Epithelial cell of prostate (primary cell): ENCODE results near the gene WDR41.
"Not testable (repeated sequence)": the region's sequence is repeated elsewhere in the genome, so short reads cannot be mapped to it uniquely, and the experiment has no call there.

ENCODE experiments used
- DNase-seq: peaks from one replicate; pipeline ENCODE4 v3.0.0-alpha.2; 2011; ENCODE audit warnings: low read depth, low spot score
- H3K27ac ChIP-seq: fragments of 450-650 bp; 2 replicates; pipeline ENCODE4 v1.5.1; 2017; ENCODE audit warnings: mild to moderate bottlenecking

WDR41 gene, protein sequence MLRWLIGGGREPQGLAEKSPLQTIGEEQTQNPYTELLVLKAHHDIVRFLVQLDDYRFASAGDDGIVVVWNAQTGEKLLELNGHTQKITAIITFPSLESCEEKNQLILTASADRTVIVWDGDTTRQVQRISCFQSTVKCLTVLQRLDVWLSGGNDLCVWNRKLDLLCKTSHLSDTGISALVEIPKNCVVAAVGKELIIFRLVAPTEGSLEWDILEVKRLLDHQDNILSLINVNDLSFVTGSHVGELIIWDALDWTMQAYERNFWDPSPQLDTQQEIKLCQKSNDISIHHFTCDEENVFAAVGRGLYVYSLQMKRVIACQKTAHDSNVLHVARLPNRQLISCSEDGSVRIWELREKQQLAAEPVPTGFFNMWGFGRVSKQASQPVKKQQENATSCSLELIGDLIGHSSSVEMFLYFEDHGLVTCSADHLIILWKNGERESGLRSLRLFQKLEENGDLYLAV

DNA sequence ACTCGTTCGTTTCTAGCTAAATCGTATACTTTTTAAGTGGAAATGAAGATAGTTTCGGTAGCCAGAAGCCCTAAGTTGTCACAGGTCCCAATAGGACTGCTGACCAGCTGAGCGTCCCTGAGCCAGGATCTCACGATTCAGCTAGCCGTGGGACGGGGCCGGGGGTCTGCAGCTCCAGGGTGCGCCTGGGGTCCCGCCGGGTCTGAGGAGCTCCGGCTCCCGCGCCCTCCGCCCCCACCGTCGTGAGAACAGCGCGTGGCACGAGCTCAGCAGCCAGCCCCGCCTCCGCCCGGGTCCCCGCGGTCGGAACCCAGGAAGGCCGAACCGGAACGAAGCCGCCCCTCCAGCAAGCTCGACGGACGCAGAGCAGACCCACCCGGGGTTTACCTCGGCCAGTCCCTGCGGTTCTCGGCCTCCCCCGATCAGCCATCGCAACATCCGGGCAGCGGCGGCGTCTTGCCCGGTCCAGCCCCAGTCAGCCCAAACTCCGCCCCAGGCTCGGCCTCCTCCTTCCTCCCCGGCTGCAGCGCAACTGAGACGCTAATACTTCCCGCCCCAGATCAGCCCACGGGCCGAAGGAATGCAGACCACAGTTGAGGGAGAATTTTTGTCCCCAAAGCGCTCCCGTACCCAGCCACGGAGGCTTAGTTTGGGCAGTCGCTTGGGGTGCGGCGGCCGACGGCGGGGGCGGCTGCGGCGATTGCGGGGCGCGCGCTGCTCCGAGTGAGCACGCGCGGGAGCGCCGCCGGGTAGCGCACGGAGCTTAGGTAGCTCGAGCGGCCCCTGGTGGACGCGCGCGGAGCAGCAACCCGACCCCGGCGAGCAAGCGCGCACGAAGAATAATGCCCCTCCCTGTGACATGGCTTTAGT is at the start of gene WDR41:
WDR41 (minus strand) TSS at position 534 of the 870 bp plus-strand sequence; CDS start at position 438, 96 bp downstream.
- DNase-seq: peak; percentile 78
- peak within 1 kb of the TSS; percentile 95 for H3K27ac ChIP-seq

DNA sequence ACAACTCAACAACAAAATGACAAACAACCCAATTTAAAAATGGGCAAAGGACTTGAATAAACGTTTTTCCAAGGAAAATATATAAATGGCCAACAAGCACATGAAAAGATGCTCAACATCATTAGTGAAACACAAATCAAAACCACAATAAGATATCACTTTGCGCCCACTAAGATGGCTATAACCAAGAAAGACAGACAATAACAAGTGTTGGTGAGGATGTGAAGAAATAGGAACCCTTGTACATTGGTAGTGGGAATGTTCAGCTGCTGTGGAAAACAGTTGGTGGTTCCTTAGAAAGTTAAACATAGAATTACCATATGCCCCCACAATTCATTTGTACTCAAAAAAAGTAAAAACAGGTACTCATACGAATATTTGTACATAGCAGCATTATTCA is 39.2 kb upstream of the WDR41 start:
- no peak for DNase-seq
- no peak overlapping the region for H3K27ac ChIP-seq

GRCh38 chr5:77518304-77518703 is 26.2 kb upstream of the WDR41 start:
- H3K27ac ChIP-seq: no peak overlapping the region
- DNase-seq: no peak

- H3K27ac ChIP-seq: no peak overlapping the region
- DNase-seq: no peak
These were observed 22.3 kb upstream of the WDR41 start for GRCh38 chr5:77514457-77514856.

- no peak for DNase-seq
- H3K27ac ChIP-seq: no peak overlapping the region
These were observed 21.2 kb upstream of the WDR41 start for GRCh38 chr5:77513321-77513720.

DNA sequence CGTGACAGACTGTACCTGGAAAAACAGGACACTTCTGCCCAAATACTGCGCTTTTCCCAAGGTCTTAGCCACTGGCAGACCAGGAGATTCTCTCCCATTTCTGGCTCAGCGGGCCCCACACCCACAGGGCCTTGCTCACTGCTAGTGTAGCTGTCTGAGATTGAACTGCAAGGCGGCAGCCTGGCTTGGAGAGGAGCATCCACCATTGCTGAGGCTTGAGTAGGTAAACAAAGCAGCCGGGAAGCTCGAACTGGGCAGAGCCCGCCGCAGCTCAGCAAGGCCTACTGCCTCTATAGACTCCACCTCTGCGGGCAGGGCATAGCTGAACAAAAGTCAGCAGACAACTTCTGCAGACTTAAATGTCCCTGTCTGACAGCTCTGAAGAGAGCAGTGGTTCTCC is 9.0 kb upstream of the WDR41 start:
- not testable (repeated sequence) for H3K27ac ChIP-seq, DNase-seq

DNA sequence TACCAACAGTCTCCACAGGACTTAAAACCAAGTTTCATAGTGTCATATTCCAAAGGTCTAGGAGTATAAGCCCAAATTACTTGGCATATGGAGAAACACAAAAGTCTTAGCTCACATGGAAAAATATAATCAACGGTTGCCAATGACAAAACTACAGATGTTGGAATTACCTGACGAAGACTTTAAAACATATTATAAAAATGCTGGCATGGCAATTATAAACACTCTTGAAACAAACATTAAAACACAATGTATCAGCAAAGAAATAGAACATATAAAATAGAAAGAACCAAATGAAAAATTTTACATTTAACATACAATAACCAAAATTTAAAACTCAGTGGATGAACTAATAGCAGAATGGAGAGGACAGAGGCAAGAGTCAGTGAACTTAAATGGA is 7.9 kb upstream of the WDR41 start:
- DNase-seq: no peak
- H3K27ac ChIP-seq: no peak overlapping the region

DNA sequence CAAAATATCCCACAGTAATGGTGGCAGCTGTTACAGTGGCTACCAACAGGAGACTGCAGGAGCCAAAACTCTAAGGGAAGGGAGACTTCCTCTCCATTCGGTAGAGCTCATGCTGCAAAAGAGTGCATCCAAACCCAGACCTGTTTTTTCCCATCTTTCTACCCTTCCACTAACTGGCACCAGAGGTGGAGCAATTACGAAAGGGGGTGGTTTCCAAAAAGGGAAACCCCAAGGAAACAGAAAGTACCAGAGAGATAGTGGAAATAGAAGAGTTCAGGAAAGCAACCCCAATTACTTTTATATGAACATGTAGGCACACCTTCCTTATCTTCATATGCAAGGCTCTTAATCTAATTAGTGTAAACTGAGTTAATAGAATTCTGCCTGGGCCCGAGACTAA is 7.3 kb upstream of the WDR41 start:
- H3K27ac ChIP-seq: no peak overlapping the region

DNA sequence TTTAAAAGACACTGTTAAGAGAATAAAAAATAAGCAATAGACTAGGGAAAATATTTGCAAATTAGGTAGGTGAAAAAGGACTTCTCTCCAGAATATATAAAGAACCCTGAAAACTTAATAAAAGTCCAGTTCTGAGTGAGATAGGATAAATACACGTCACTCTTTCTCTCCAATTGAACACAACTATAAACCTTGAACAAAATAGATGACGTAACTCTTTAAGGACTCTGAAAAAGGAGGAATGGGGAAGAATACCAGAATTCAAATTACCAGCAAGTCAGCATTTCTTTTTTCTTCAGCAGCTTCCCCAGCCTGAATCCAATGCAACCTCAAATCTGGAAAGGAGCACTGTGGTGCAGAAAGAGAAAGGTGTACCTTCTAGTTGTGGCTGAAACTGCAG is 6.8 kb upstream of the WDR41 start:
- H3K27ac ChIP-seq: no peak overlapping the region
- DNase-seq: no peak

More for the DNA sequence above, 7.3 kb upstream of the WDR41 start:
- DNase-seq: no peak

DNA sequence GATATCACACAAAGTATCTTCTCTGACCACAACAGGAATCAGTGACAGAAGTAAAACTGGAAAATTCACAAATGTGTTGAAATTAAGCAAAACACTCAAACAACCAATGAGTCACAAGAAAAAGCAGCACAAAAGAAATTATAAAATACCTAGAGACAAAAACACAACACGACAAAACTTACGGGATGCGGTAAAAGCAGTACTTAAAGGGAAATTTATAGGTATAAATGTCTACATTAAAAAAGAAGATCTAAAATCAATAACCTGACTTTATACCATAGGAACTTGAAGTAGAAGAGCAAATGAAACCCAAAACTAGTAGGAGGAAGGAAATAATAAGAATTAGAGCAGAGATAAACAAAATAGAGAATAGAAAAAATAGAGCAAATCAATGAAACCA is 2.8 kb upstream of the WDR41 start:
- no peak for DNase-seq
- H3K27ac ChIP-seq: no peak overlapping the region

DNA sequence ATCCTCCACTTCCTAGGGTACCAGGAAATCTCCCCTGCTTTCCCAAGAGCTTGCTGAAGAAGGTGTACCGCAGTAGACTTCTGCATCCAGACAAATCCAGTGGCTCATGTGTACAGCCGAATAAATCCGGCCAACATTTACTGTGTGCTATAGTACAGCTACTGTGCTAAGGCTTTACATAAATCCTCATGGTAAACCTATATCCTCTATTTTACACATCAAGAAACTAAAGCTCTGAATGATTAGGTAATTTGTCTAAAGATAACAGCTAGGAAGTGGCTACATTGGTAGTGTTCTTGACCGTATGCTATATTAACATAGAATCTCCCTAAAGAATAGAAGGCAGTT is 511 bp upstream of the WDR41 start:
- no peak for DNase-seq
- peak overlapping the region; percentile 95 for H3K27ac ChIP-seq

DNA sequence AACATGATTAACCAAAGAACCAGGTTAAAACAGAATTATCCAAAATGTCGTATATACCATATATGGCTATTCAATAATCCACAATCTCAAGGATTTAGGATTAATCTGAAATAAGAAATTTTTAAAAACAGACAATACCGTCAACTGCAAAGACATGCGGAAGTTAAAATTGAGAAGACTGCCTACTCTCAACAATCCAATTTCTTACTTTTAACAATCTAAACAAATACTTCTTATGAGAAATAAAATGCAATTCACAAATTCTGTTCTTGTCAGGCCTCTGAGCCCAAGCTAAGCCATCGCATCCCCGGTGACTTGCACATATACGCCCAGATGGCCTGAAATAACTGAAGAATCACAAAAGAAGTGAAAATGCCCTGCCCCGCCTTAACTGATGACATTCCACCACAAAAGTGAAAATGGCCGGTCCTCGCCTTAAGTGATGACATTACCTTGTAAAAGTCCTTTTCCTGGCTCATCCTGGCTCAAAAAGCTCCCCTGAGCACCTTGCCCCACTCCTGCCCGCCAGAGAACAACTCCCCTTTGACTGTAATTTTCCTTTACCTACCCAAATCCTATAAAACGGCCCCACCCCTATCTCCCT is 1.3 kb downstream of the WDR41 start:
- peak overlapping the region; percentile 95 for H3K27ac ChIP-seq

GRCh38 chr5:77486344-77486962 is 5.7 kb downstream of the WDR41 start:
- DNase-seq: peak; percentile 64
- H3K27ac ChIP-seq: peak overlapping the region; percentile 67

More for the DNA sequence above, 1.3 kb downstream of the WDR41 start:
- DNase-seq: not testable (repeated sequence)

DNA sequence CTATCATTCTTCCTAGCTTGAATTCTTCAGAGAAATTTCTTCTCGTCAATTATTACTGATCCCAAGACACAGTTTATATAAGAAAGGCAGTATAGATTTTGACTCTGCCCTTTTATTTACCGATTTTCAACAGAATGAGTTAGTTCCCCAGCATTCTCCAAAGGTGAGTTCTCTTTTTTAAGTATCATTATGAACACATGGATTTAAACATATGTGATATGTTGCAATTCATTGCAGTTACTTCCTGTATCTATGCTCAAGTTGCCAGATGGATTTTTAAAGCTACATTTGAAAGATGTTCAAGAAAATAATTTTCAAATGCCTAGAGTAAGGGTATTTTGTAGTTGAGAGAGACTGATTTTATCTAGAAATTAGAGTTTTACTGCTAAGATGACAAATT is 8.4 kb downstream of the WDR41 start:
- DNase-seq: no peak
- H3K27ac ChIP-seq: no peak overlapping the region

- not testable (repeated sequence) for DNase-seq
These were observed 17.1 kb downstream of the WDR41 start for GRCh38 chr5:77475041-77475440.

GRCh38 chr5:77468875-77469274 is 23.2 kb downstream of the WDR41 start:
- not testable (repeated sequence) for DNase-seq, H3K27ac ChIP-seq

More at GRCh38 chr5:77475041-77475440, 17.1 kb downstream of the WDR41 start:
- not testable (repeated sequence) for H3K27ac ChIP-seq

GRCh38 chr5:77463905-77464304 is 28.2 kb downstream of the WDR41 start:
- no peak overlapping the region for H3K27ac ChIP-seq

DNA sequence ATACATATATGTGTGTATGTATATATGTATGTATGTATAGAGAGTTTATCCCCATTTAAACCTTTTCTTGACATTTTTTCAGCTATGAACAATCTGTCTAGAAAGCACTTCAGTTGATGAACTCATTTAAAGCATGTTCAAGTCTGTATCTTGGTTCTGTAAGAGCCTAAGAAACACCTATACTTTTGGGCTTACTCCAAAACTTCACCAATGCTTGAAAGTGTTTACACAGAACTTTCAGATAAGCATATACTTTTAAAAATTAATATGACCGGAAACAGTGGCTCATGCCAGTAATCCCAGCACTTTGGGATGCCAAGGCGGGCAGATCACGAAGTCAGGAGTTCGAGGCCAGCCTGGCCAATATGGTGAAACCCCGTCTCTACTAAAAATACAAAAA is 30.8 kb downstream of the WDR41 start:
- DNase-seq: no peak
- H3K27ac ChIP-seq: no peak overlapping the region

More at GRCh38 chr5:77463905-77464304, 28.2 kb downstream of the WDR41 start:
- no peak for DNase-seq

DNA sequence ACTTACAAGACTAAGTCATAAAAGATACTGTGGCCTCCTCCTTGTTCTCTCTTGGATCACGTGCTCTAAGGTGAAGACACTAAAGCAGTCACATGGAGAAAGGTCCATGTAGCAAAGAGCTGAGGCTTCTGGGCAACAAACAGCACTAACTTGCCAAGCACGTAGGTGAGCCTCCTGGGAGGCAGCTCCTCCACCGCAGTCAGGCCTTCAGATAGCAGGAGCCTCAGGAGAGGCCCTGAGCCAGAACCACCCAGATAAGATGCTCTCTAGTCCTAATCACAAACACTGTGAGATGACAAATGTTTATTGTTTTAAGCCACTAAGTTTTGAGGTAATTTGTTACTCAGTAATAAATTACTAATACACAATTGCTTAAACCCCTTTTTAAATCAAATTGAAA is 38.0 kb downstream of the WDR41 start:
- DNase-seq: no peak
- no peak overlapping the region for H3K27ac ChIP-seq

DNA sequence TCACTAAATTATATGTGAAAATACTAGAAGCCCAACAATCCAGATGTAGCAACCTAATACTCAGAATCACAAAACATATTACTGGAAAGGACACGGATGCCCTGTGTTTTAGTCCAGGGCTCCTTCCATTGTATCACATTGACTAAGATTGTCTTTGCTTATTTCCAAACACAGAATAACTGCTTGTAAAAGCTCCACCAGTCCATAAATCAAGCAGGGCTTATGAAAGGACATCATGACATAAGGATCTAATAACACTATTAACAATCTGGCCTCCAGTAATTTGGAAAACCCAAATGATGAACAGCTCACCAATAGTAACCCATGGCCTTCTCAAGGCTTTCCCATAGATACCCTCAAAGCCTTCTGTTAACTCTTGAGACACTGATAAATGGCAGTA is 39.8 kb downstream of the WDR41 start:
- DNase-seq: no peak
- H3K27ac ChIP-seq: no peak overlapping the region
